COR-L47 (cell line): ENCODE measurements around the gene STK4.

Experiments used
- DNase-seq: peaks from one replicate; lab custom pipeline; 2025; lab: John Stamatoyannopoulos, UW

STK4 gene

DNA sequence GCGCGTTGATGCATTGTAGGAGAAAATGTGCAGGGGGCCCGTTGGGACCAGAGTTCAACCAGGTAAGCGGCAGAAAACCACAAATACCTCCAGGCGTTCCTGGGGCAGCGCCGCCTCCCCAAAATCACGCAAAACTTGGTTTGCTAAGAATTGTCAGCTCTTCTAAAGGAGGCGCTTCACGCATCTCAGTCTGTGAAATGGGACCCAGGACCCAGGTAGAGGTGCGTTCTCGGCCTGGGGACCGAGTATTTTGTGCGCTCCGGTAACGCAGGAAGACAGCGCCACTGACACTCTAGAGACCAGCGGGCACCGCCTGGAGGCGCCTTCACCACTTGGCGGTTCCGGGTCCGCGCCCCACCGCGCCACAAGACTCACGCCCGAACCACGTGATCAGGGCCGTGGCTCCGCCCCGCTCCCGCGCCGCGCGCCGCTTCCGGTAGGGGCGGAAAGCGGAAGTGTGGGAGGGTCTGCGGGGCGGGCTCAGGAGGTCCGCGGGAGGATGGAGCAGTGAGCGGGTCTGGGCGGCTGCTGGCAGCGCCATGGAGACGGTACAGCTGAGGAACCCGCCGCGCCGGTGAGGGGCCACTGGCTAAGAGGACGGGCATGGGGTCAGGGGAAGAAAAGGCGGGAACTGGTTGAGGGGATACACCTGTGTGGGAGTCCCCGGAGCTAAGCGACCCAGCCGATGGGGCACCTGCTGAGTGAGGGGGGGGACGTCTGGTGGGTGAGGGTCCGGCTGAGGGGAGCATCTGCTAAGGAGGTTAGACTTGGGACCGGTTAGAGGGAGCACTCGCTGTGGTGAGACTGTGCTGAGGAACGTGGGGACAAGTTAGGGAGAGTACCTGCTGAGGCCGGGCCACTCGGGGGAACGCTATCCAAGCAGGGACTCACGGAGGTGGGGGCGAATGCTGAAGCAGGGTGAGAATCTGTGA is at the start of gene STK4:
Gene STK4, plus strand, starts transcription at position 483 of the 932 bp plus-strand sequence. Its CDS starts 57 bp downstream, at position 540.
- peak; percentile 96 for DNase-seq

GRCh38 chr20:44916586-44916985 is 49.7 kb upstream of the STK4 start:
- DNase-seq: no peak

DNA sequence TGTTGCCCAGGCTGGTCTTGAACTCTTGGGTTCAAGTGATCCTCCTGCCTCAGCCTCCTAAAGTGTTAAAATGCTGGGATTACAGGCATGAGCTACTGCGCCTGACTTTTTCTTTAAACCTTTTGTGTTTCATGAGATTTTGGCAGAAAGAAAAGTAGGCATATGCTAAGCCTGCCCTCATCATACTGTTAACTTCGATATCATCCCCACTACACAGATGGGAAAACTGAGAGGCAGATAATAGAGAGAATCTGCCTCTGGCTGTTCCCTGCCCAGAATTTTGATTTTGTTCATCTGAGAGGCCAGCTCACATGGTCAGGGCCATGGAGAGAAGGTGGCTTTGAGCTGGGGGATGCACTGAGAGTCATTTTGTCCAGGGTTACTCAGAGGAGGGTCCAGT is 48.9 kb upstream of the STK4 start:
- DNase-seq: no peak

GRCh38 chr20:44918342-44918741 is 48.0 kb upstream of the STK4 start:
- DNase-seq: no peak

DNA sequence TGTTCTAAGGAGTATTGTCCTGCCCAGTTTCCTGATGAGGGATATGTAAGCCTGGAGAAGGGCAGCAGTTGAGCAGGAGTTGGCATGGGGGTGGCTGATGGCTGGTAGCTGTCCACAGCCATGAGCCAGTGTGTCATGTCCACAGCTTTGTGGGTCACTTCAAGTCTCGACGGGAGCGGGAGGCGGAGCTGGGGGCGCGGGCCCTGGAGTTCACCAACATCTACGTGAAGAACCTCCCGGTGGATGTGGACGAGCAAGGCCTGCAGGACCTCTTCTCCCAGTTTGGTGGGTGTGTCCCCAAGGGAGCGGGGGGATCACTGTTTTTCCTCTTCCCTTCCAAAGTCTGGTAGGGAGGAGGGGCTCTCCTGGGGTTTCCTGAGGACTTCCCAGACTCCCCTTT is 47.6 kb upstream of the STK4 start:
- DNase-seq: no peak

DNA sequence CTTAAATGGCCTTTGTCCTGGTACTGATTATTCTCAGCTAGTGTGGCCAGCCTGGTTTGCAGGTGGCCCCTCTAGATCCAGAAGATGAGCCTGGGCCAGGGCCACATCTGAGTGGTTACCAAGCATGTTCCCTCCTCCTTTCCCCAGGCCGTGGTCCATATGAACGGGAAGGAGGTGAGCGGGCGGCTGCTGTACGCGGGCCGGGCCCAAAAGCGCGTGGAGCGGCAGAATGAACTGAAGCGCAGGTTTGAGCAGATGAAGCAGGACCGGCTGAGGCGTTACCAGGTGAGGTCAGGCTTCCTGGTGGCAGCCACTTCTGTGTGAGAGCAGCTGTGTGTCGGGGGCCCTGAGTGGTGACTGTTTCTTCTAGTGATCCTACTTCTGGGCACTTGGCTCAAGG is 44.9 kb upstream of the STK4 start:
- no peak for DNase-seq

- DNase-seq: no peak
Measured at GRCh38 chr20:44924541-44924940, 41.8 kb upstream of the STK4 start.

- DNase-seq: no peak
Measured at GRCh38 chr20:44928595-44928994, 37.7 kb upstream of the STK4 start.

- DNase-seq: no peak
Measured at GRCh38 chr20:44930517-44931168, 35.7 kb upstream of the STK4 start.

DNA sequence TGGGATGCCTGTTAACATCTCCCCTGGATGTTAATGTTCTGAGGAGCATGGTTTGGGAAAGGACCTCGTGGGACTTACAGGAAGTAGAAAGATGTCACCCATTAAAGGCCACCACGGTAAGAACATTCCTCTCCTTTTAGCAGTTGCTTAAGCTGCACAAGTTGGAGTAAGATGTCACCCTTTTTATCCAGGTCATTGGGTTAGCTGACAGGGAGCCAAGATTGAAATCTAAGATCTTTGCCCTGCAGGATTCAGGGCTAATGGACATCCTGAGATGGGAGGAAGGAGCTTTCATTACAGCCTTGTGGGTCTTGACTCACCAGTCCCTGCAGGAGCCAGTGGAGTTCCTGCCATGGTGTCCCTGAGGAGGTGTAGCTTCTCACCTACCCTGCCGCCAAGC is 34.4 kb upstream of the STK4 start:
- no peak for DNase-seq

GRCh38 chr20:44932916-44933315 is 33.4 kb upstream of the STK4 start:
- no peak for DNase-seq

GRCh38 chr20:44936510-44936909 is 29.8 kb upstream of the STK4 start:
- DNase-seq: no peak

GRCh38 chr20:44938637-44939036 is 27.7 kb upstream of the STK4 start:
- no peak for DNase-seq

GRCh38 chr20:44941120-44941691 is 25.1 kb upstream of the STK4 start:
- DNase-seq: no peak

GRCh38 chr20:44942264-44942973 is 23.9 kb upstream of the STK4 start:
- no peak for DNase-seq

DNA sequence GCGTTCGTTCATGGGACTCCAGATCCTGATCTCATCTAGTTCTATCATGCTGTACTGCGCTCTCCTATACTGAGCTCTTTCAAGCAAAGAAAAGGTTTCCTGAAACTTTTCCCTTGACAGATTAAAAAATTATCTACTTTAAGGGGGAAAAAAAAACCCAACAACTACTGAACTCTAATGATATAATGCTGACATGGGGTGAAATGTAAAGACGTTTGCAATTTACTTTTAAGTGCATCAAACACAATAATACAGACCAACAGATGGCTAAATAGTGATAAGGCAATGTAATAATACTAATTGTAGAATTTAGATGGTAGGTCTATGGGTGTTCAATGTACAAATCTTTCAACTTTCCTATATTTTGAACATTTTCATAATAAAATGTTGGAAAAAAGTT is 22.5 kb upstream of the STK4 start:
- no peak for DNase-seq

DNA sequence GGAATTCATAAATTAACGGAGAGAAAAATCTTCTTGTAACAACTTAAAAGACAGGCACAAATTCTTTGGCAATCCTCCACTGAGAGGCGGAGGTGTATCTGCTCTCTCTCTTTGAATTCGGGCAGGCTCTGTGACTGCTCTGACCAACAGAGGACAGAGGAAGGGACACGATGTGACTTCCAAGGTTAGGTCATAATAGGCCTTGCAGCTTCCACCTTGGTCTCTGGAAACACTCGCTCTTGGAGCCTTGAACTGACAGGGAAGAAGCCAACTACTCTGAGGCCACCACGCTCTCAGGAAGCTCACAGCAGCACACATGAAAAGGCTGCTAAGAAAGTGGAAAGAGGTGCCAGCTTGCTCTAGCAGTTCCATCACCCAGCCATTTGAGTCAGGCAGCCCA is 21.1 kb upstream of the STK4 start:
- DNase-seq: no peak

DNA sequence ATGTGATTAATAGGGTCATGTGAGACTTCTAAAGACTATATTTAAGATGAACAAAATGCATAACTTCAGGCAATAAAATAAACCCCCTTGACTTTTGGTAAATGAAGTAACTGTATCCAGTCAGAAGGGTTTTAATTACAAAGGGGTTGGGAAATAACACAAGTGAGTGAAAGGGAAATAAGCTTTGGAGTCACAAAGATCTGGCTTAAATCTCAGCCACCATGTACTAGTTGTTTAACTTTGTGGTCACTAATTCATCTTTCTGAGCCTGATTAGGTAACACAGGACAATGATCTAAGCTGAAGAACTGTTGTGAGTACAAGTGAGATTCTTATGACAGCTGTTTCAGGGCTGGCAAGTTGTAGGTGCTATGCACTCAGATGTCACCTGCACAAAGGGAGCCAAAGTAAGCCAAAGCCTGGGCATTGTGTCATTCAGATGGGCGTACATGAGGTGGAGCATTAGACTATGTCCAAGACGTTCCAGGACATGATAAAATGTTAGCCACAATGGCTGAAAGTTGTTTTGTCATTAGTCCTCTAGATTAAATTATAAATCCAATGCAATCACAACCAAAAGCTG is 19.9 kb upstream of the STK4 start:
- DNase-seq: no peak

DNA sequence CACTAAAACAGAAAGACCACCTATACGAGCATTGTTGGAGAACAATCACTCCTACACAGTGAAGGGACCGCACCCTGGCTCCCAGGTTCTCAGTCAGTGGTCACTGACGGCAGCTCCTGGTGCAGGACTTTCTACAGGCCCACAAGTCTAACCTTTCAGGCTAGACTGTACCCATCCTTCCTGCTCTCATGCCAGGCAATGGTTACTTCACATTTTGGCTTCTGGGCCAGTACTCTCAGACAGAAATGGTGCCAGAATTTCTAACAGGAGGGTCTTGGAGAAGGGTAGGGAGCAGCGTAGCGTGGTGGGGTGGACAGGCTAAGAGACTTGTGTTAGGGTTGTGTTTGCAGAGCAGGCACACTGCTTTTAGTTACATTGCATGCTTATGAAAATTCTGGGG is 18.2 kb upstream of the STK4 start:
- no peak for DNase-seq

DNA sequence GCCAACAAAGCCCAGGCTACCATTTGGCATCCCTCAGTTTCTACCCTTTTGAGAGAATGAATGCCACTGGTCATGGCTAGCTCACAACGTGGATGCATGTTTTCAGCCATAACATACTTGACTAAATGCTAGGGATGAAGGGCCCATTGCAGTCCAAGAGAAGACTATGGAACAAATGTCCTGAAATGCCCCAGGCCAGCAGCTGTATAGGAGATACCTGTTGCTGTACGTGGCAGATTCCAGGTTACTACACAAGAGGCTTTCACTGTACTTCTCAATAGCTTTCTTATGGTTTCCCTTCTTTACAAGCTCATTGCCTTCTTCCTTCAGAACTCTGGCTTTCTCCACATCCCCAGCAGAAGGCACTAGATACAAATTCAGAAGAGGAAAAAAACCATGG is 17.8 kb upstream of the STK4 start:
- DNase-seq: no peak

GRCh38 chr20:44950368-44950767 is 15.9 kb upstream of the STK4 start:
- DNase-seq: no peak

DNA sequence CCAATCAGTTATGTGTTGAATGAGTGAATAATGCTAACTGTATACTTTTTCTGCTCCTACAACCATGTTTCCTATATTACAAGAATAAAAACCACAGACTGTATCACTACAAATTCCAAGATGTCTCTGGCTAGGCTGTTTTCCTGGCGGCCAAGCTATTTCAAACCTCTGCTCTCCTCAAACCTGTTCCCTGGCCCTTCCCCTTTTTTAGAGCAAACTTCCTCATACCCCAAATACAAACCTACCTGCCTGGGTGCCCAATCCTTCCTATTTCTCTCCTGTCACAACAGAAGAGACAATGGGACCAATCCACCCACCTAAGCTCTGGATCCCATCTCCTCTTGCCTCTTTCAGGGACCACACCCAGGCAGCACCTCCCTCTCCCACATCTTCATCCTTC is 13.6 kb upstream of the STK4 start:
- no peak for DNase-seq
